Testis (tissue), 2 donors: ENCODE measurements around the gene DUSP6.

Source experiments
- CTCF ChIP-seq, 3 experiments: fragments of 450-650 bp in 2 of 3; fragments of 200-600 bp in 1 of 3; sonication (generic) in 1 of 3; IDR thresholded peaks; one replicate each; pipeline ENCODE4 v1.5.1; 2016 to 2019; ENCODE audit warnings: antibody characterized with exemption in 3 of 3, mild to moderate bottlenecking in 2 of 3, moderate library complexity in 1 of 3
- POLR2A ChIP-seq: fragments of 450-650 bp; IDR thresholded peaks from one replicate; pipeline ENCODE4 v1.6.1; 2017; ENCODE audit warnings: antibody characterized with exemption, mild to moderate bottlenecking, moderate library complexity

GRCh38 chr12:89340861-89341260 lies 11.4 kb downstream of the DUSP6 start:
- TF ChIP-seq POLR2A (no peak), CTCF (IDR thresholded peaks at IDR 0.05) (no peak)
